ENCODE results near the gene UNC45B.
A peak's percentile ranks its signal among the peaks of the same experiment; 100 is the strongest.

UNC45B gene

DNA sequence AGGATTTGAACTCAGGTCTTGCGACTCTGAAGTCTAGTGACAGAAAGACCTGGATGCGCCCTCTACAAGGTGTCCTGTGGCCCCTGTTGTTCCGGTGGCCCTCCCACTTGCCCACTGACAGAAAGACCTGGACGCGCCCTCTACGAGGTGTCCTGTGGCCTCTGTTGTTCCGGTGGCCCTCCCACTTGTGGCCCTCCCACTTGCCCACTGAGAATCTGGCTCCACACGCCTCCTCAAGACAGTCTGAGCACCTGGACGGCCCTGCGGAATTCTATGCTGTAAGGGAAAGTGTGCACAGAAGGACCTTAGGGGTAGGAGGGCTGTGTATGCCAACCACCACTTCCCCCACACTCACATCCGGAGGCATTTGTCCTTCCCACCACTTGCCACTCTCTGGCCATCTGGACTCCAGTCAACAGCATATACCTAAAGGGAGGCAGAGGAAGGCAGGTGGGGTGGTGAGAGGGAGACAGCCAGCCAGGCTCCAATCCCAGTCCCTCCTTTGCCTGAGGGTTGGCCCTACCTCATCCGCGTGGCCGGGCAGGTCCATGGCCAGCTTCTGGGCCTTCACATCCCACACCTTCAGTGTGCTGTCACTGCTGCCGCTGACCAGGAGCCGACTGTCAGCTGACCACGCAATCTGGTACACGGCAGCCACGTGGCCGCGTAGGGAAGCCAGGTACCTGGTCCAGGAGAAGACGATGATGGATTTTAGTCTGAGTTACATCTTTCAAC is 14.6 kb upstream of the UNC45B start:
- TF ChIP-seq EZH2 (IDR thresholded peaks at IDR 0.05): no peak
- TF ChIP-seq POLR2AphosphoS5 (IDR thresholded peaks at IDR 0.05; ENCODE audit: borderline replicate concordance, low read depth, low read length): no peak
- TF ChIP-seq FOXP2 (optimal IDR thresholded peaks at IDR 0.05; ENCODE audit: control extremely low read depth, extremely low read length, insufficient read depth): no peak
- Histone ChIP-seq H3K36me3 (ENCODE audit: insufficient read depth, low read length) (peaks cover 70% of the 10 kb centered on the region), H3K9ac (ENCODE audit: insufficient read length) (no peak overlapping the region), H3K27ac (no peak overlapping the region), H3K4me3 (no peak overlapping the region), H3K9me3 (ENCODE audit: low read depth, low read length) (no peaks in the 10 kb centered on the region)
- no peak for DNase-seq (ENCODE audit: low read depth, low spot score)

DNA sequence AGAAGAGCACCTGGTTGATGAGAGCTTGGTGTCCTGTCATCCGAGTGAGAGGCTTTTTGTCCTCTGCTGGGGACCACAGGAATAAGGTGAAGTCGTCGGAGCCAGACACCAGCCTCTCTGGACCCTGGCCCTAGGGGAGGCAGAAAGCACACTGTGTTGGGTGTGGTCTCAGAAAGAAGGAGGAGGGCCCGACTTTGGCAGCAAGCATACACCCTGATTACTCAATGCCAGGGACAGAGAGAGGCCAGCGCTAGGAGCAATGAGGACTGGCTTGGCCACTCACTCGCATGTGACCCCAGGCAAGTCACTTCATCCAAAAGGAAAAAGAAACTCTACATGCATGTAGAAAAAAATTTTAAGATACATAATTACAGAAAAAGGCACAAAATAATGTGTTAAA is 12.3 kb upstream of the UNC45B start:
- Histone ChIP-seq H3K9ac (ENCODE audit: insufficient read length) (no peak overlapping the region), H3K9me3 (ENCODE audit: low read depth, low read length) (no peaks in the 10 kb centered on the region), H3K27ac (no peak overlapping the region), H3K4me3 (no peak overlapping the region), H3K36me3 (ENCODE audit: insufficient read depth, low read length) (peaks cover 89% of the 10 kb centered on the region)
- no peak for DNase-seq (ENCODE audit: low read depth, low spot score)
- TF ChIP-seq POLR2AphosphoS5 (IDR thresholded peaks at IDR 0.05; ENCODE audit: borderline replicate concordance, low read depth, low read length) (no peak), FOXP2 (optimal IDR thresholded peaks at IDR 0.05; ENCODE audit: control extremely low read depth, extremely low read length, insufficient read depth) (no peak), EZH2 (IDR thresholded peaks at IDR 0.05) (no peak)

DNA sequence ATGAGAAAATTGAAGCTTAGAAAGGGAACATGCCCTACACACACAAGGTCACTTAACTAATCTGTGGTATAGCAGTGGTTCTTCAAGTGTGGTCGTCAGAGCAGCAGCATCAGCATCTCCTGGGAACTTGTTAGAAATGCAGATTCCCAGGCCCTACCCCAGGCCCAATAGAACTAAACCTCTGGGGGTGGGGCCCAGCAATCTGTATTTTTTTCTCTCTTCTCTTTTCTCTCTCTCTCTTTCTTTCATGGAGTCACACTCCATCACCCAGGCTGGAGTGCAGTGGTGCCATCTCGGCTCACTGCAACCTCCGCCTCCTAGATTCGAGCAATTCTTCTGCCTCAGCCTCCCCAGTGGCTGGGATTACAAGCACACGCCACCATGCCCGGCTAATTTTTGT is 9.4 kb upstream of the UNC45B start:
- Histone ChIP-seq H3K4me3 (no peak overlapping the region), H3K36me3 (ENCODE audit: insufficient read depth, low read length) (peaks cover 65% of the 10 kb centered on the region), H3K27ac (no peak overlapping the region), H3K9ac (ENCODE audit: insufficient read length) (no peak overlapping the region), H3K9me3 (ENCODE audit: low read depth, low read length) (no peaks in the 10 kb centered on the region)
- no peak for DNase-seq (ENCODE audit: low read depth, low spot score)
- TF ChIP-seq POLR2AphosphoS5 (IDR thresholded peaks at IDR 0.05; ENCODE audit: borderline replicate concordance, low read depth, low read length): no peak
- no peak for TF ChIP-seq EZH2 (IDR thresholded peaks at IDR 0.05)
- TF ChIP-seq FOXP2 (optimal IDR thresholded peaks at IDR 0.05; ENCODE audit: control extremely low read depth, extremely low read length, insufficient read depth): no peak

DNA sequence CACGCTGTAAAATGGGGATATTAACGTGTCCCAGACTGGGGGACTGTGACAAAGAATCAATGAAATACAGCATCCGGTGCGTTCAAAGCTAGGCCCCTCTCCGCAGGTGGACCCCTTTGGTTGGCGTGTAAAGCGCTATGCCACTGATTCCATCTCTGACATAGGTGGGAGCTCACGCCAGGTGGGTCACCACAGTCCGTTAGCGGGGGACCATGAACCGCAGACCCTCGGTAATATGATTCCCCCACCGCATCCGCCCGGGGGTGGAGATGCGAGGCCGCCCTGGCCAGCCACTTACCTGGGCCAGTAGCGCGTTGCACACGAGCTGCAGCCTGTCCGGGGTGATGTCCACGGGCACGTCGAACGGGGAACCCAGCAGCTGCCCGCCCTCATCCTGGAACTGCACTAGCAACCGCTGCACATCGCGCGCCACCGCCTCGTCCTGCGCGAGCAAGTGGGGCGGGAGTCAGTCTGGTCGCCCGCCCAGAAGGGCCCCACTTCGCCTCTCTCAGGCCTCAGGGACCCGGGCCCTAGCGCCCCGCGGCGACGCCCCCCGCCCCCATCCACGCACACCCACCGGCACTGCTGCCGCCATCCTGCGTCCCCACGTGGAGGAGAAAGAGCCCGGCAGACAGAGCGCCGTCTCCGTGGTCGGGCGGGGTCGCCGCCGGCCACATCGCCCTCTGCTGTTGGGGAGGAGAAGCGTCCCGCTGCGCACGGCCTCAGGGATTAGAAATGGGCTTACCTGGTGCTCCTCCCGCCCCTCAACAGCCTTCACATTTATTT is 5.7 kb upstream of the UNC45B start, which contains the start of gene NLE1:
Gene NLE1, minus strand, starts transcription at position 623 of the 786 bp plus-strand sequence. Its CDS starts 28 bp downstream, at position 595.
- H3K4me3 ChIP-seq: peak within 1 kb of the TSS; percentile 95
- TF ChIP-seq POLR2AphosphoS5 (IDR thresholded peaks at IDR 0.05; ENCODE audit: borderline replicate concordance, low read depth, low read length): peak; percentile 91
- no peak for TF ChIP-seq EZH2 (IDR thresholded peaks at IDR 0.05)
- H3K9me3 ChIP-seq (ENCODE audit: low read depth, low read length): no peaks in the 10 kb centered on the region
- no peak for DNase-seq (ENCODE audit: low read depth, low spot score)
- no peak within 1 kb of the TSS for H3K27ac ChIP-seq
- H3K9ac ChIP-seq (ENCODE audit: insufficient read length): peak within 1 kb of the TSS; percentile 87
- H3K36me3 ChIP-seq (ENCODE audit: insufficient read depth, low read length): peaks cover 29% of the 10 kb centered on the region

DNA sequence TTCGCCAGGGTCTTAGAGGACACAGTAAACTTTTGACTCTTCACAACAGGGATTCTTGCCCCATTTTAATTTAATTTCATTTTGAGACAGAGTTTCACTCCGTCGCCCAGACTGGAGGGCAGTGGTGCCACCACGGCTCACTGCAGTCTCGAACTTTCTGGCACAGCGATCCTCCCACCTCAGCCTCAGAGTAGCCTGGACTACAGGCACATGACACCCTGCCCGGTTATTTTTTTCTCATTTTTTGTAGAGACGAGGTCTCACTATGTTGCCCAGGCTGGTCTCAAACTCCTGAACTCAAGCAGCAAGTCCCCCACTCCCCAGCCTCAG is 5.2 kb upstream of the UNC45B start:
- no peak for TF ChIP-seq EZH2 (IDR thresholded peaks at IDR 0.05)
- no peak for TF ChIP-seq POLR2AphosphoS5 (IDR thresholded peaks at IDR 0.05; ENCODE audit: borderline replicate concordance, low read depth, low read length)
- TF ChIP-seq FOXP2 (optimal IDR thresholded peaks at IDR 0.05; ENCODE audit: control extremely low read depth, extremely low read length, insufficient read depth): no peak
- peak overlapping the region; percentile 95; the same call in 1 of the 2 replicates for H3K4me3 ChIP-seq

DNA sequence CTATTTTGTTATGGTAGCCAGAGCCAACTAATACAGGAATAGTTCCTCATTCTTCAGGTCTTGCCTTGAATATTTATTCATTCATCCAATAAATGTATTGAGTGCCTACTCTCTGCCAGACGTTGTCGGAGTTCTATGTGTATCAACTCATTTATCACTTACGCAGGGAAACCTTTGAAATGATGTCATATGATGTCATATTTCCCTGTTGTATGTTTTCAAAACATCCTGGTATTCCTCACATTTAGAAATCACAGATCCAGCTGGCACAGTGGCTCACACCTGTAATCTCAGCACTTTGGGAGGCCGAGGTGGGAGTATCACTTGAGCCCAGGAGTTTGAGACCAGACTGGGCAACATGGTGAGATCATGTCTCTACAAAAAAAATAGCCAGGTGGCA is 2.8 kb upstream of the UNC45B start:
- peaks cover under 1% of the 10 kb centered on the region for H3K36me3 ChIP-seq (ENCODE audit: insufficient read depth, low read length)
- no peaks in the 10 kb centered on the region for H3K9me3 ChIP-seq (ENCODE audit: low read depth, low read length)
- TF ChIP-seq FOXP2 (optimal IDR thresholded peaks at IDR 0.05; ENCODE audit: control extremely low read depth, extremely low read length, insufficient read depth) (no peak), EZH2 (IDR thresholded peaks at IDR 0.05) (no peak), POLR2AphosphoS5 (IDR thresholded peaks at IDR 0.05; ENCODE audit: borderline replicate concordance, low read depth, low read length) (no peak)

More for the DNA sequence above, 5.2 kb upstream of the UNC45B start:
- Histone ChIP-seq H3K9me3 (ENCODE audit: low read depth, low read length) (no peaks in the 10 kb centered on the region), H3K27ac (no peak overlapping the region), H3K9ac (ENCODE audit: insufficient read length) (no peak overlapping the region), H3K36me3 (ENCODE audit: insufficient read depth, low read length) (peaks cover 23% of the 10 kb centered on the region)
- DNase-seq (ENCODE audit: low read depth, low spot score): no peak

DNA sequence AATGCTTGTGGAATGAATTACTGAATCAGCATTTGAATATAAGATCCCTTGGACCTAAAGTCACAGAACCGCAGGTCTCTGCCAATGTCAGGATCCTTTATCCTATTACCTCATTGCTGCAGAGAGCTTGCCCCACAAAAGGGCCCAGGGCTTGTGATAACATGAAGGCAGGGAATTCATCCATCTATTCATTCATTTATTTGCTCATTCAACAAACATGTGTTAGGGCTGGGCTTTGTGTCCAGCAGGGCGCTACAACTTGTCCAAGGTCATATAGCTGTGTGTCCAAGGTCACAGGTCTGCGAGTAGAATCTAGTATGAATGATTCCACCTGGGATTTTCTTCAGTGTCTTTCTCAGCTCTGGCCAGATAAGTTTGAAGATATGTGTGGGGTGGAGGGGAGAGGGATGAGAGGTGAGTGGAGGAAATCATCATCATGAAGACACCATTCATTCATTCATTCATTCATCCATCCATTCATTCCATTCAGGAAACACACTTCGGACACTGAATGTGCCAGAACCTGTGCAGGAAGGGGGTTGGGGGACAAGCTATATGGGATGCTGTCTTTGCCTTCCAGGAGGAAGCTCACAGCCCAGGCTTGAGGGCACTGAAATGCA is 1.3 kb upstream of the UNC45B start:
- H3K4me3 ChIP-seq: no peak overlapping the region
- H3K27ac ChIP-seq: no peak overlapping the region
- H3K9ac ChIP-seq (ENCODE audit: insufficient read length): no peak overlapping the region
- no peaks in the 10 kb centered on the region for H3K9me3 ChIP-seq (ENCODE audit: low read depth, low read length)
- H3K36me3 ChIP-seq (ENCODE audit: insufficient read depth, low read length): no peaks in the 10 kb centered on the region
- no peak for DNase-seq (ENCODE audit: low read depth, low spot score)
- no peak for TF ChIP-seq POLR2AphosphoS5 (IDR thresholded peaks at IDR 0.05; ENCODE audit: borderline replicate concordance, low read depth, low read length)
- TF ChIP-seq FOXP2 (optimal IDR thresholded peaks at IDR 0.05; ENCODE audit: control extremely low read depth, extremely low read length, insufficient read depth): no peak
- TF ChIP-seq EZH2 (IDR thresholded peaks at IDR 0.05): no peak

More for the DNA sequence above, 2.8 kb upstream of the UNC45B start:
- Histone ChIP-seq H3K4me3 (no peak overlapping the region), H3K27ac (no peak overlapping the region), H3K9ac (ENCODE audit: insufficient read length) (no peak overlapping the region)
- no peak for DNase-seq (ENCODE audit: low read depth, low spot score)

DNA sequence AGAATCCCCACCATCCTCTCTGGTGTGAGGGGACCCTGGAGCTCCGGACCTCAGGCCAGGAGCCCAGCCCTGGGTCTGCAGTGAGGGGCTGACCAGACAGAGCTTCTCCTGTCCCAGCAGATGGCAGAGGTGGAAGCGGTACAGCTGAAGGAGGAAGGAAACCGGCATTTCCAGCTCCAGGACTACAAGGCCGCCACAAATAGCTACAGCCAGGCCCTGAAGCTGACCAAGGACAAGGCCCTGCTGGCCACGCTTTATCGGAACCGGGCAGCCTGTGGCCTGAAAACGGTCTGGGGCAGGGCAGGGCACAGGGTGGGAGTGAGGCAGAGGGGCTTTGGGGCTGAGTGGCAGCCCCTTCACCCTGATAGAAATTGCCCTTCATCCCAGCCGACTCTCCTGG is 527 bp downstream of the UNC45B start:
- no peak overlapping the region for H3K27ac ChIP-seq
- no peak overlapping the region for H3K4me3 ChIP-seq
- H3K36me3 ChIP-seq (ENCODE audit: insufficient read depth, low read length): no peaks in the 10 kb centered on the region
- H3K9ac ChIP-seq (ENCODE audit: insufficient read length): no peak overlapping the region
- H3K9me3 ChIP-seq (ENCODE audit: low read depth, low read length): no peaks in the 10 kb centered on the region
- DNase-seq (ENCODE audit: low read depth, low spot score): no peak
- TF ChIP-seq POLR2AphosphoS5 (IDR thresholded peaks at IDR 0.05; ENCODE audit: borderline replicate concordance, low read depth, low read length) (no peak), FOXP2 (optimal IDR thresholded peaks at IDR 0.05; ENCODE audit: control extremely low read depth, extremely low read length, insufficient read depth) (no peak), EZH2 (IDR thresholded peaks at IDR 0.05) (no peak)
